Stimulated activated CD8-positive, alpha-beta memory T cell treated with anti-CD3 and anti-CD28 coated beads, Interleukin-7, amount 100 ng/mL, for 48 hours (primary cell): ENCODE data around the gene SRGAP2B.
"Not testable (repeated sequence)": the region's sequence is repeated elsewhere in the genome, so short reads cannot be mapped to it uniquely, and the experiment has no call there.

Experiments used
- DNase-seq, 2 donors: peaks; one replicate each; pipeline ENCODE4 v3.0.0-alpha.2; 2020; ENCODE audit warnings: low read depth in 1 of 2; ENCODE audit errors: extremely low read depth in 1 of 2

Gene SRGAP2B

GRCh38 chr1:145047553-145047952 lies 47.6 kb downstream of the SRGAP2B start:
- DNase-seq: not testable (repeated sequence)

GRCh38 chr1:145045571-145046273 lies 49.4 kb downstream of the SRGAP2B start:
- not testable (repeated sequence) for DNase-seq

GRCh38 chr1:145041519-145041918 lies 53.6 kb downstream of the SRGAP2B start:
- not testable (repeated sequence) for DNase-seq

GRCh38 chr1:145036019-145036418 lies 59.1 kb downstream of the SRGAP2B start:
- not testable (repeated sequence) for DNase-seq

GRCh38 chr1:145033523-145033922 lies 61.6 kb downstream of the SRGAP2B start:
- DNase-seq: not testable (repeated sequence)

DNA sequence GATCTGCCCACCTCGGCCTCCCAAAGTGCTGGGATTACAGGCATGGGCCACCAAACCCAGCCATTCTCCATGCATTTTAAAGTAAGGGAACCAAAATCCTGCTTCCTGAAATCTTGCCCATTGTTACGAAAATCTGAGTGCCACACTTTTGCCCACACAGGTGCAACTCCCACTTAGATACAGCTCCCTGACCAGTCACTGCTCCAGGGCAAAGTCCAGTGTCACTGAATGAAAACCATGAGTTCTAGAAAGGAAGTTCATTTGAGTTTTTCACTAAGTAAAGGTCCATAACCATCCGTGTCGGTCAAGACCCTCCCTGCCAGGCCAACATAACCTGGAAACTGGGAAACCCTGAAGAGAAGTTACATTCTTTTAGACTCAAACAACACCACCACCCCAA lies 67.9 kb downstream of the SRGAP2B start:
- not testable (repeated sequence) for DNase-seq

DNA sequence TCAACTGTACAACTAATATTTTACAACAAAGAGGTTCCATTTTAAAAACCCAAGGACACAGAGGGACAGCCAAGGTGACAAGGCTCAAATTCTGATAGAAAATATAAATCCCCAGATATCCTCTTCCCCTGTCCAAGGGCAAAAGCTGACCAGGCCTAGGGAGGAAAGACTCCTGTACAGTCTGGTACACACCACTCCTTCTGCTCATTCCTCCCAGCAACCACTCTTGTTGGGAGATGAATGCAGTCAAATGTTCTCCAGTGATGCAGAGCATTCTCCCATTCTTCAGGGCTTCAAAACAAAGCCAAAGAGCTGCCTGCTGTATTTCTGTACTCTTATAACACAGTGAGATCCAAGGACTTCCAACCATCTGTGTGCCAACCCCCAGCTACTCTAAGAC lies 69.8 kb downstream of the SRGAP2B start:
- not testable (repeated sequence) for DNase-seq

DNA sequence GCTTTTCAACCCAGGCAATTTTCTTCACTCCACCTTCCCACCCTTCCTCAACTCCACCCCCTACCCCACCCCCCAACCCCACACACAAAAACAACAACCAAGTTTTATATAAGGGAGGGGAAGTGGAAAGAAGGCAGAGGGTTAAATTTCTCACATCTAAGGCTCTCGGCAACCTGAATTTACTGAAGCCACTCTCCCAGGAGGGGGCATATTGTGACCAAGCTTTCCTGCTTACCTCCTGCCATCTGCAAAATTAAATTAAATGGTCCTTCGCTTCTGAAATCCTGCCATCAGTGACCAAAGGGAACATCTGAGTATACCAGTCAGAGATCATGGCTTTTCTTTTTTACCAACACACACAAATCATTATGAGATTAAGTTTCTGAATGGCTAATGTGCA lies 72.9 kb downstream of the SRGAP2B start:
- not testable (repeated sequence) for DNase-seq

DNA sequence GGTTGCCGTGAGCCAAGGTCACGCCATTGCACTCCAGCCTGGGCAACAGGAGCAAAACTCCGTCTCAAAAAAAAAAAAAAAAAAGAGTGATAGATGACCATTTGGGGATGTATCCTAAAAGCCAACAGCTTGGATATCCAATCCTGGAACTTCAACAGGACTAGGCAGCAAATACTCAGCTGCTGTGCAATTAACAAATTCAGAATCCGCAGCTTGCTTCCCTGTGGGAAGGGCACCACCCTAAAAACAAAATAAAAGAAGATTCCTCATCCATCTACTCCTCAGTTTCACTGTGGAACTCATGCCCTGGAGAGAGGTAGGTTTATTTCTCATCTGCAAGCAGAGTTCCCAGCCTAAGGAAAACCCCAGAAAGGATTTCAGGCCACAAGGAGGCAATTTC lies 73.4 kb downstream of the SRGAP2B start:
- not testable (repeated sequence) for DNase-seq

- DNase-seq: not testable (repeated sequence)
Observed at GRCh38 chr1:145019709-145020108, 75.4 kb downstream of the SRGAP2B start.

- not testable (repeated sequence) for DNase-seq
Observed at GRCh38 chr1:145017725-145018124, 77.4 kb downstream of the SRGAP2B start.

DNA sequence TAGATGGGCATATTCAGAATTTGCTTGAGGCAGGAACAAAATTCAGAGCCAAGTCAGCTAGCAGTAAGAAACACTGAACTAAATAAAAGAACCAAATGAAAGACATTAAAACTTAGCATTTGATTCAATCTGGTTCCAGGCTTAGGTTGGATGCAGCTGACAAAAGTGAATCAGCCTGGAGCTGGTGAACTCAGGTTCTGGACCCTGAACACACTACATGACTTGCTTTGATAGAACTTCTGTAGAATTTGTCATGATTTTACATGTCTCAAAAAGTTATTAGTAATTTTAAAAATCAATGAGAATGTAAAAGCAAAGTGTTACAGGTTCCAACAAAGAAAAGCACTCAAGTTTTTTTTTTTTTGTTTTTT lies 78.7 kb downstream of the SRGAP2B start:
- not testable (repeated sequence) for DNase-seq

- DNase-seq: not testable (repeated sequence)
Observed at GRCh38 chr1:145015744-145016491, 79.2 kb downstream of the SRGAP2B start.

- DNase-seq: not testable (repeated sequence)
Observed at GRCh38 chr1:145013353-145013752, 81.8 kb downstream of the SRGAP2B start.

DNA sequence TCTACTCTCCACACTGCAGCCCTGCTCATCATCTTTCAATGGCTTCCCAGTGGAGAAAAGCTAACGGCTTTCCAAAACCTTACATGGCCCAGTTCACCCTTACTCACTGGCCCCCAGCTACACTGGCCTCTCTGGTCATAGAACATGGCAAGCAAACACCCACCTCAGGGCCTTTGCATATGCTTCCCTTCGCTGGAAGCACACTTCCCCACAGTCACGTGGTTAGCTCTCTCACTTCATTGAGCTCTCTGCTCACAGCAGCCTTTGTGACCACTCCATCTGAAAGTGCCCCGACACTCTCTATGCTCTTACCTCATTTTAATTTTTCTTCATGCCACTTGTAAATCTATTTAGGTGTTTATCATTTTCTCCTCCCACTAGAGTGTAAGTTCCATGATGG lies 83.3 kb downstream of the SRGAP2B start:
- DNase-seq: not testable (repeated sequence)

DNA sequence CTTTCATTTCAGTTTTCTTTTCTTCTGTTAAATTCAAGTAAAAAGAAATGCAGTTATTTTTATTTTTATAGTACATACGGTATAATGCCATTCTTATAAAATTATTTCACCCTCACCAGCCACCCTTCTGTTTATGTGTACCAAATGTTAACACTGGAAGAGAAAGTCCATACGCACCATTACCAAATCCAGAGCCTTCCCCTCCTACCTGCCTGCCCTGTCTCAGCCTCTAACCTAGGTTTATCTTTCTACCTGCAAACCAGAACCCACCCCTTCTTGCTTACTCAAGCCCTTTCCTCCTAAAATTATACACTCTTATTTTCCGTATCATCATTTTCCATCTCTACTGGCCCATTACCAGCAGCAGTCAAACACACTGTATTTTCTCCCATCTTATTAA lies 84.5 kb downstream of the SRGAP2B start:
- DNase-seq: not testable (repeated sequence)

DNA sequence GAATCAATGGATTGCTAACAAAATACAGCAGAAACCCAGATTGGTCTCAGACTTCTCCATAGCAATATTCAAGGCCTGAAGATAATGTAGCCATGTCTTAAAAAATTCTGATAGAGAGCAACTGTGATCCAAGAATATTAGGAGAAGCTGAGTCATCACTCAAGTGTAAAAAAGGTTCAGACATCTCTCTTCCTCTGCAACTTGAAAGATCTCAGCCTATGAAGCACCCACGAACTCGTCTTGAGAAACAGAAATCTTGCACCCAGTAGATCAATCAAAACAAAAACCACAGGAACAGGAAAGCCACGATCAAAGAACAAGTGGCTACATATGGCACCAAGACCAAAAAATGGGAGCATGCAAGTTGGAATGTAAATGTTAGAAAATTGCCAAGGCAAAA lies 85.2 kb downstream of the SRGAP2B start:
- not testable (repeated sequence) for DNase-seq

- DNase-seq: not testable (repeated sequence)
Observed at GRCh38 chr1:145008388-145008787, 86.7 kb downstream of the SRGAP2B start.

DNA sequence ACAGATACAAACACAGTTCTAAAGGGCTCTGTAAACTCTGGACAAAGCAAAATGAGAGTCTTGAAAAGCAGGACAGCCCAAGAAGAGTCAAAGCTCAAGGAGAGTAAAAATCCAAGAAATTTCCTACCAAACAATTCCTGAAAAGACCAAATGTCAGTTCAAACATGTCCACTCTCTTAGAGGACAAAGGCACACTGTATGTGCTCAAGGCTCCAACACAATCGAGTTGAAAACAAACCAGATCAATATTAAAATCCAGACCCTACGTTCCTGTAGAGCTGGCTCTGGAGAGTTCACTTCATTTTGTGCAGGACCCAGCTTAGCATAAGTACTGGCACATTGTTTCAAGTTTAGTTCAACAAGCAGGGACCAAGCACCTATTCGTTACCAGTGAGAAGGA lies 90.0 kb downstream of the SRGAP2B start:
- not testable (repeated sequence) for DNase-seq

DNA sequence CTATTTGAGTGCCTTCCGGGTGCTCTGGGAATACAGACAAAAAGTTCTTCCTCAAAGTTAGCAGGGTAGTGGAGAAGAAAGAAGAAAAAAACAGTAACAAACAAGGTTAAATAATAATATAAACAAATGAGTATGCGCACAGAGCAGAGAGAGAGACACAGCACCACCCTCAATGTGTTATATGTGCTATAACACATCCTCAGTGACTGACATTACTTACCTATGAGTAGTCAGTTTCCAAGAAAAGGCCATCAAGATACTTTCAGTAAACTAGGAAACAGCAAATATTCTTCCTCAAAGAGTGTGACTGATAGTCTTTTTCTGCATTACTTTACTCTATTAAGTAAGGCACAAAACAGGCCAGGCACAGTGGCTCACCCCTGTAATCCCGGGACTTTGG lies 93.7 kb downstream of the SRGAP2B start:
- DNase-seq: not testable (repeated sequence)

GRCh38 chr1:145000743-145001326 lies 94.3 kb downstream of the SRGAP2B start:
- not testable (repeated sequence) for DNase-seq
